ENCODE data around the gene ABHD12. TPM values are rescaled to one million over a fixed set of nuclear protein-coding genes. Genes with fewer than 3 reads are reported as not detected.

The ABHD12 gene
- total and polyA plus RNA-seq, 4 experiments from 2014 or later = 25.9 to 30.9 (median 29.6) TPM

GRCh38 chr20:25251558-25251957, 139.1 kb downstream of the ABHD12 start:
- no peaks in the 10 kb centered on the region for H3K27me3 ChIP-seq (ENCODE audit: insufficient read depth, low read length)
- H3K9me3 ChIP-seq (ENCODE audit: control insufficient read depth in 1 of 2, low read length in 2 of 2) = no peaks in the 10 kb centered on the region
- Mint-ChIP-seq H3K4me3 (peak overlapping the region in 1 of 8 donors; percentile 13), H3K9me3 (no peaks in the 10 kb centered on the region), H3K36me3 (peaks cover 4 to 8% of the 10 kb centered on the region in 2 donors), H3K27ac (no peak overlapping the region), H3K4me1 (peaks cover 26 to 56% (median 43%) of the 10 kb centered on the region in 4 donors), H3K27me3 (no peaks in the 10 kb centered on the region)
- ChIA-PET CTCF (ENCODE audit: partially characterized antibody) (no interaction called here), POLR2A (ENCODE audit: partially characterized antibody) (no interaction called here)
- H3K27ac ChIP-seq (ENCODE audit: low read depth, low read length) = no peak overlapping the region
- intact Hi-C loops (cut with micrococcal nuclease) = no loop called here
- H3K4me3 ChIP-seq (ENCODE audit: low read length in 2 of 2) = no peak overlapping the region
- no peak for DNase-seq
- H3K36me3 ChIP-seq (ENCODE audit: insufficient read depth, low read length) = no peaks in the 10 kb centered on the region
- H3K4me1 ChIP-seq (ENCODE audit: insufficient read depth, low read length) = peaks cover 30% of the 10 kb centered on the region

GRCh38 chr20:25251019-25251418, 139.6 kb downstream of the ABHD12 start:
- H3K36me3 ChIP-seq (ENCODE audit: insufficient read depth, low read length) = no peaks in the 10 kb centered on the region
- POLR2A ChIA-PET (ENCODE audit: partially characterized antibody) = interaction anchor here (1.3 kb wide), 1 partner anchor 56 kb away, joined by 4 read pairs; the partner anchor contains the start of gene ENTPD6
- Mint-ChIP-seq H3K27ac (no peak overlapping the region), H3K27me3 (no peaks in the 10 kb centered on the region), H3K9me3 (no peaks in the 10 kb centered on the region), H3K36me3 (peaks cover 4 to 6% of the 10 kb centered on the region in 2 donors), H3K4me3 (no peak overlapping the region), H3K4me1 (peaks cover 29 to 61% (median 43%) of the 10 kb centered on the region in 4 donors)
- no peak for DNase-seq
- H3K9me3 ChIP-seq (ENCODE audit: control insufficient read depth in 1 of 2, low read length in 2 of 2) = no peaks in the 10 kb centered on the region
- no peak overlapping the region for H3K27ac ChIP-seq (ENCODE audit: low read depth, low read length)
- intact Hi-C loops (cut with micrococcal nuclease) = no loop called here
- no peaks in the 10 kb centered on the region for H3K27me3 ChIP-seq (ENCODE audit: insufficient read depth, low read length)
- H3K4me3 ChIP-seq (ENCODE audit: low read length in 2 of 2) = no peak overlapping the region
- CTCF ChIA-PET (ENCODE audit: partially characterized antibody) = no interaction called here
- H3K4me1 ChIP-seq (ENCODE audit: insufficient read depth, low read length) = peaks cover 30% of the 10 kb centered on the region

GRCh38 chr20:25250508-25250907, 140.1 kb downstream of the ABHD12 start:
- Histone ChIP-seq H3K27ac (ENCODE audit: low read depth, low read length) (no peak overlapping the region), H3K27me3 (ENCODE audit: insufficient read depth, low read length) (no peaks in the 10 kb centered on the region), H3K36me3 (ENCODE audit: insufficient read depth, low read length) (no peaks in the 10 kb centered on the region), H3K9me3 (ENCODE audit: control insufficient read depth in 1 of 2, low read length in 2 of 2) (no peaks in the 10 kb centered on the region), H3K4me3 (ENCODE audit: low read length in 2 of 2) (no peak overlapping the region), H3K4me1 (ENCODE audit: insufficient read depth, low read length) (peaks cover 30% of the 10 kb centered on the region)
- intact Hi-C loops (cut with micrococcal nuclease) = no loop called here
- CTCF ChIA-PET (ENCODE audit: partially characterized antibody) = no interaction called here
- POLR2A ChIA-PET (ENCODE audit: partially characterized antibody) = interaction anchor here (1.3 kb wide), 1 partner anchor 55 kb away, joined by 4 read pairs; the partner anchor contains the start of gene ENTPD6
- no peak for DNase-seq
- peaks cover 4 to 6% of the 10 kb centered on the region in 2 donors for H3K36me3 Mint-ChIP-seq
- H3K27ac Mint-ChIP-seq = no peak overlapping the region
- peak overlapping the region in 2 of 8 donors; percentile 18 to 89 for H3K4me3 Mint-ChIP-seq
- H3K27me3 Mint-ChIP-seq = no peaks in the 10 kb centered on the region
- H3K9me3 Mint-ChIP-seq = no peaks in the 10 kb centered on the region
- H3K4me1 Mint-ChIP-seq = peaks cover 29 to 62% (median 42%) of the 10 kb centered on the region in 4 donors

Other genes with a start within 250 kb of the ABHD12 start
- gene ENTPD6, start 195.1 kb downstream of the ABHD12 start, total RNA-seq = 10 to 100 TPM; 90.2 to 94.3 TPM
- gene ENTPD6, start 195.1 kb downstream of the ABHD12 start, polyA plus RNA-seq = 10 to 100 TPM; 42.1 to 45.8 TPM
- gene PYGB, start 142.8 kb downstream of the ABHD12 start, total RNA-seq = 10 to 100 TPM; 34.0 to 35.6 TPM
- 10 to 100 TPM; 28.3 to 34.3 TPM for gene PYGB, start 142.8 kb downstream of the ABHD12 start, polyA plus RNA-seq
- 1 to 10 TPM in 1 of 2 experiments, under 1 TPM in 1; 0.75 to 1.3 TPM for gene GINS1, start 16.8 kb upstream of the ABHD12 start, total RNA-seq
- under 1 TPM; 0.62 to 0.99 TPM for gene GINS1, start 16.8 kb upstream of the ABHD12 start, polyA plus RNA-seq
- gene NINL, start 194.7 kb upstream of the ABHD12 start, total RNA-seq = 1 to 10 TPM; 3.4 to 4.0 TPM
- under 1 TPM in 1 of 2 donors, not detected in 1; 0.36 TPM for gene NINL, start 194.7 kb upstream of the ABHD12 start, polyA plus RNA-seq
- 1 to 10 TPM; 1.9 to 2.0 TPM for gene NANP, start 233.2 kb upstream of the ABHD12 start, total RNA-seq
- 1 to 10 TPM; 1.6 TPM for gene NANP, start 233.2 kb upstream of the ABHD12 start, polyA plus RNA-seq

Measured in CD4-positive, alpha-beta memory T cell (primary cell).